Stomach (tissue), 9 donors: Measurements from ENCODE around the gene UXS1. TPM values are rescaled to one million over a fixed set of nuclear protein-coding genes. Genes with fewer than 3 reads are reported as not detected.

Source experiments
- DNase-seq, 2 donors: peaks; one replicate each; pipeline versions ENCODE4 v3.0.0 to v3.0.0-alpha.2; 2013 to 2019
- H3K27ac ChIP-seq, 5 donors: fragments of 200-600 bp in 4 of 5; sonication (generic) in 4 of 5; one replicate each; pipeline ENCODE4 v1.5.1; 2013 to 2019; ENCODE audit warnings: mild to moderate bottlenecking in 1 of 5, moderate library complexity in 1 of 5
- H3K27me3 ChIP-seq, 3 donors: fragments of 200-600 bp; sonication (generic); one replicate each; pipeline ENCODE4 v1.5.1; 2017 to 2019; ENCODE audit warnings: mixed run types in 1 of 3
- H3K36me3 ChIP-seq, 4 donors: fragments of 200-600 bp; sonication (generic); 1 replicate in 3 of 4; 2 replicates in 1 of 4; pipeline ENCODE4 v1.5.1; 2016 to 2019
- H3K4me1 ChIP-seq, 4 donors: fragments of 200-600 bp; sonication (generic); one replicate each; pipeline ENCODE4 v1.5.1; 2016 to 2019
- H3K4me3 ChIP-seq, 4 donors: fragments of 200-600 bp; sonication (generic) in 3 of 4; one replicate each; pipeline ENCODE4 v1.5.1; 2016 to 2019; ENCODE audit warnings: mild to moderate bottlenecking in 1 of 4
- H3K9me3 ChIP-seq, 4 donors: fragments of 200-600 bp; sonication (generic); one replicate each; pipeline ENCODE4 v1.5.1; 2016 to 2019
- CTCF ChIP-seq, 7 experiments: fragments of 450-650 bp in 4 of 7; fragments of 200-600 bp in 3 of 7; sonication (generic) in 3 of 7; IDR thresholded peaks; one replicate each; pipeline ENCODE4 v1.5.1; 2016 to 2019; ENCODE audit warnings: antibody characterized with exemption in 7 of 7, control low read depth in 2 of 7, mild to moderate bottlenecking in 1 of 7
- EP300 ChIP-seq: sonication (generic); formaldehyde crosslinking; IDR thresholded peaks from one replicate; pipeline ENCODE4 v1.6.1; 2017; ENCODE audit warnings: antibody characterized with exemption
- POLR2A ChIP-seq, 4 donors: fragments of 450-650 bp; IDR thresholded peaks; one replicate each; pipeline ENCODE4 v1.6.1; 2016; ENCODE audit warnings: antibody characterized with exemption in 4 of 4, control low read depth in 2 of 4, mild to moderate bottlenecking in 1 of 4, moderate library complexity in 1 of 4
- POLR2AphosphoS5 ChIP-seq, 3 donors: sonication (generic); formaldehyde crosslinking; IDR thresholded peaks; one replicate each; pipeline ENCODE4 v1.6.1; 2016; ENCODE audit warnings: antibody characterized with exemption in 3 of 3
- WGBS, 5 donors: extraction: QIAGEN DNeasy Blood & Tissue Kit in 3 of 5; methylation state at CpG; one replicate each; pipeline versions ENCODE4 v1.1.5 to v1.1.7; 2013 to 2018; 5-methylcytosine and 5-hydroxymethylcytosine counted together
- intact Hi-C: fragments of 100-400 bp; cut with DNase I; formaldehyde crosslinking; loops from one replicate; pipeline ENCODE4 v1.15.1; 2023; ENCODE audit warnings: low total_unique reads
- polyA plus RNA-seq, 3 donors: library from polyadenylated mRNA; stranded (reverse); fragments of 200-250 nt; gene quantifications; one replicate each; pipeline ENCODE4 v1.2.3, GENCODE V29; 2013
- total RNA-seq, 5 donors: library from RNA; depleted of rRNA; stranded (reverse); fragments of >200 nt; gene quantifications; one replicate each; pipeline versions ENCODE4 v1.1.0 to v1.2.3, GENCODE V29; 2014 to 2016
- donor health status: healthy with polysubstance abuse.
- donor health status: Bipolar disorder and iron deficiency.
- donor health status: healthy.

Gene UXS1
- total and polyA plus RNA-seq, 8 donors = 7.0 to 111 (median 16.8) TPM

DNA sequence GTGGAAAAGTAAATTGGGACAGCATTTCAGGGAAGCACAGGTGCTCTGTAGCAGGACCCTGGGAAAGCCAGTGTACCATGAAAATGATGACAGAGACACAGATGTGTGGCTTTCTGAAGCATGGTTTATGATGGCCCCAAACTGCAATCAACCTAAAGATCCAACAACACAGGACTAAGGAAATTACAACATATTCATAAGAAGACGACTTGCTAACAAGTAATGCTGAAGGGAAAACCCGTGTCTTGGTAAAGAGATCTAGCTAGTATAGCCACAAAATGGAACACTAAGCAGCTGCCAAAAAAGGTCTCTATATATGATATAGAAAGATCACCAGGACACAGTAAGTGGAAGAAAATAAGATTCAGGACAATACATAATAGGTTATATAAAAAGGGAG is 53.2 kb downstream of the UXS1 start:
- peaks cover 0 to 41% (median 21%) of the 10 kb centered on the region in 4 donors for H3K4me1 ChIP-seq
- 59 to 78% (median 66%) methylated on average over 2 of the region's 2 CpGs for WGBS, 5 donors
- intact Hi-C loops = no loop called here
- no peaks in the 10 kb centered on the region for H3K9me3 ChIP-seq
- no peak for DNase-seq
- H3K4me3 ChIP-seq = no peak overlapping the region
- peaks cover 3 to 15% (median 9%) of the 10 kb centered on the region in 4 donors for H3K36me3 ChIP-seq
- no peaks in the 10 kb centered on the region for H3K27me3 ChIP-seq
- no peak for TF ChIP-seq EP300
- TF ChIP-seq POLR2A (IDR thresholded peaks at IDR 0.05) = no peak
- TF ChIP-seq CTCF (IDR thresholded peaks at IDR 0.05) = no peak
- TF ChIP-seq POLR2AphosphoS5 (IDR thresholded peaks at IDR 0.05) = no peak
- H3K27ac ChIP-seq = no peak overlapping the region

DNA sequence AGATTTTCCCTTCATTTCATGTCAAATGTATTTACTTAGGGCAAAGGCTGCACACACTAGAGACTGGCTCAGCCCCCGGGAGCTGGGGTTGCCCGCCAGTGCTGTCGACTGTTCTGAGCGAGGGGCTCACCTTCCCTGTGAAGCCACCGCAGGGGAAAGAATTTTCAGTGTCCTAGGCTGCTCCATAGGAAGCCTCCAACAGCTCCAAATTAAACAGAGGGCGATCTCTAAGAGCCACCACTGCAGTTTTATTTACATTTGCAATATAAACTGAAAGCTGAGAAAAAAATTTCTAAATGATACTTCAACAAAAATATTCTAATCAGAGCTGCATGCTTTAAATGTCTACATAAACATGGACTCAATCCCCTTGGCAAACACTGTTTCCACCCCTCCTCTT is 54.0 kb downstream of the UXS1 start:
- no peaks in the 10 kb centered on the region for H3K27me3 ChIP-seq
- TF ChIP-seq POLR2A (IDR thresholded peaks at IDR 0.05) = no peak
- TF ChIP-seq EP300 = no peak
- TF ChIP-seq CTCF (IDR thresholded peaks at IDR 0.05) = no peak
- TF ChIP-seq POLR2AphosphoS5 (IDR thresholded peaks at IDR 0.05) = no peak
- intact Hi-C loops = no loop called here
- no peak for DNase-seq
- 63 to 68% (median 65%) methylated on average over 6 of the region's 6 CpGs for WGBS, 5 donors
- H3K27ac ChIP-seq = peak overlapping the region in 4 of 5 donors; percentile 4 to 84 (median 79)
- peaks cover 2 to 12% (median 7%) of the 10 kb centered on the region in 4 donors for H3K36me3 ChIP-seq
- no peak overlapping the region for H3K4me3 ChIP-seq
- H3K4me1 ChIP-seq = peaks cover 0 to 41% (median 21%) of the 10 kb centered on the region in 4 donors
- H3K9me3 ChIP-seq = no peaks in the 10 kb centered on the region

GRCh38 chr2:106139238-106139935 is 54.7 kb downstream of the UXS1 start:
- intact Hi-C loops = no loop called here
- peaks cover 0 to 6% (median under 1%) of the 10 kb centered on the region in 4 donors for H3K36me3 ChIP-seq

More at GRCh38 chr2:106139238-106139935, 54.7 kb downstream of the UXS1 start:
- H3K9me3 ChIP-seq = no peaks in the 10 kb centered on the region
- no peaks in the 10 kb centered on the region for H3K27me3 ChIP-seq
- H3K4me1 ChIP-seq = peaks cover 0 to 41% (median 21%) of the 10 kb centered on the region in 4 donors
- no peak for TF ChIP-seq POLR2A (IDR thresholded peaks at IDR 0.05)
- TF ChIP-seq EP300 = no peak
- TF ChIP-seq CTCF (IDR thresholded peaks at IDR 0.05) = no peak
- TF ChIP-seq POLR2AphosphoS5 (IDR thresholded peaks at IDR 0.05) = no peak
- H3K4me3 ChIP-seq = no peak overlapping the region
- peak overlapping the region in 4 of 5 donors; percentile 69 to 84 (median 79) for H3K27ac ChIP-seq
- peak in 1 of 2 donors; percentile 48 for DNase-seq
- WGBS, 5 donors = 61 to 78% (median 75%) methylated on average over 10 of the region's 10 CpGs
